Activated B cell treated with CpG ODN at 0.5 μM for 24 hours (primary cell): ENCODE data around the gene PCNX2. TPM values are rescaled to one million over a fixed set of nuclear protein-coding genes. Genes with fewer than 3 reads are reported as not detected.

Experiments
- ATAC-seq: fragments of 200-7000 bp; cut with Tn5 transposase; one replicate; pipeline ENCODE4 v1.10.0; 2021; ENCODE audit warnings: low read depth, mild to moderate bottlenecking, moderate library complexity
- CTCF ChIA-PET: fragments of 350-600 bp; sonication (Branson Sonifier 250); formaldehyde crosslinking; loops from one replicate; lab custom pipeline; 2021; ENCODE audit warnings: antibody characterized with exemption; lab: Charles Lee
- POLR2A ChIA-PET: fragments of 350-600 bp; sonication (Branson Sonifier 250); formaldehyde crosslinking; loops from one replicate; lab custom pipeline; 2021; ENCODE audit warnings: antibody characterized with exemption; lab: Charles Lee
- DNase-seq: peaks from one replicate; pipeline ENCODE4 v3.0.0; 2022
- H3K27ac Mint-ChIP-seq: one replicate; pipeline ENCODE4 v1.8.0; 2020; ENCODE audit warnings: mixed read lengths
- H3K27me3 Mint-ChIP-seq: one replicate; pipeline ENCODE4 v1.8.0; 2021; ENCODE audit warnings: mixed read lengths
- H3K36me3 Mint-ChIP-seq: one replicate; pipeline ENCODE4 v1.8.0; 2021; ENCODE audit warnings: low read depth, mixed read lengths
- H3K4me1 Mint-ChIP-seq: one replicate; pipeline ENCODE4 v1.8.0; 2021; ENCODE audit warnings: mixed read lengths
- H3K4me3 Mint-ChIP-seq: one replicate; pipeline ENCODE4 v1.8.0; 2020; ENCODE audit warnings: mild to moderate bottlenecking, mixed read lengths
- H3K9me3 Mint-ChIP-seq: one replicate; pipeline ENCODE4 v1.8.0; 2020; ENCODE audit warnings: mixed read lengths
- CTCF ChIP-seq: fragments of 200-600 bp; IDR thresholded peaks from one replicate; pipeline ENCODE4 v1.8.0; 2022; ENCODE audit warnings: antibody characterized with exemption, mild to moderate bottlenecking
- intact Hi-C: fragments of 100-400 bp; cut with micrococcal nuclease; formaldehyde crosslinking; loops from one replicate; pipeline ENCODE4 v1.15.1; 2024
- total RNA-seq: library from RNA; stranded (reverse); gene quantifications from 2 replicates; pipeline ENCODE4 v1.2.3, GENCODE V29; 2022

PCNX2 gene
- total RNA-seq, 1 donor from 2014 or later, result 20.4 TPM

GRCh38 chr1:232966663-232967062, 328.9 kb downstream of the PCNX2 start:
- no peak for TF ChIP-seq CTCF
- POLR2A ChIA-PET, result no interaction called here
- intact Hi-C loops, result no loop called here
- Mint-ChIP-seq H3K4me3 (no peak overlapping the region), H3K27me3 (no peaks in the 10 kb centered on the region), H3K9me3 (peaks cover 2% of the 10 kb centered on the region), H3K36me3 (peaks cover 69% of the 10 kb centered on the region), H3K4me1 (peaks cover 19% of the 10 kb centered on the region), H3K27ac (no peak overlapping the region)
- CTCF ChIA-PET, result no interaction called here
- no peak for ATAC-seq
- no peak for DNase-seq

GRCh38 chr1:232965912-232966217, 329.7 kb downstream of the PCNX2 start:
- Mint-ChIP-seq H3K4me3 (no peak overlapping the region), H3K36me3 (peaks cover 66% of the 10 kb centered on the region), H3K27ac (no peak overlapping the region), H3K9me3 (no peaks in the 10 kb centered on the region), H3K4me1 (peaks cover 19% of the 10 kb centered on the region), H3K27me3 (no peaks in the 10 kb centered on the region)
- DNase-seq (no peak), ATAC-seq (no peak)
- intact Hi-C loops, result no loop called here
- no peak for TF ChIP-seq CTCF
- POLR2A ChIA-PET, result interaction anchor here (0.6 kb wide), 1 partner anchor 15 kb away, joined by 4 read pairs; no protein-coding TSS in a partner anchor
- CTCF ChIA-PET, result no interaction called here

GRCh38 chr1:232965124-232965911, 330.2 kb downstream of the PCNX2 start:
- Mint-ChIP-seq H3K36me3 (peaks cover 63% of the 10 kb centered on the region), H3K9me3 (no peaks in the 10 kb centered on the region), H3K27me3 (no peaks in the 10 kb centered on the region), H3K4me3 (no peak overlapping the region), H3K27ac (no peak overlapping the region), H3K4me1 (peaks cover 19% of the 10 kb centered on the region)
- ChIA-PET CTCF (no interaction called here), POLR2A (no interaction called here)
- TF ChIP-seq CTCF, result no peak
- intact Hi-C loops, result no loop called here
- ATAC-seq, result no peak
- no peak for DNase-seq

GRCh38 chr1:232964601-232965000, 330.9 kb downstream of the PCNX2 start:
- Mint-ChIP-seq H3K27ac (no peak overlapping the region), H3K27me3 (no peaks in the 10 kb centered on the region), H3K4me1 (peaks cover 19% of the 10 kb centered on the region), H3K9me3 (no peaks in the 10 kb centered on the region), H3K36me3 (peaks cover 59% of the 10 kb centered on the region), H3K4me3 (no peak overlapping the region)
- no peak for TF ChIP-seq CTCF
- no peak for ATAC-seq
- POLR2A ChIA-PET, result no interaction called here
- CTCF ChIA-PET, result no interaction called here
- no peak for DNase-seq
- intact Hi-C loops, result no loop called here

GRCh38 chr1:232962761-232963745, 332.5 kb downstream of the PCNX2 start:
- Mint-ChIP-seq H3K27me3 (no peaks in the 10 kb centered on the region), H3K4me3 (no peak overlapping the region), H3K27ac (no peak overlapping the region), H3K36me3 (peaks cover 58% of the 10 kb centered on the region), H3K4me1 (peaks cover 19% of the 10 kb centered on the region), H3K9me3 (peaks cover 6% of the 10 kb centered on the region)
- ChIA-PET POLR2A (no interaction called here), CTCF (no interaction called here)
- intact Hi-C loops, result no loop called here
- no peak for TF ChIP-seq CTCF
- no peak for ATAC-seq
- no peak for DNase-seq
